GM19099 (cell line): ENCODE measurements around the gene RBM23.

Experiments used
- POLR2A ChIP-seq: IDR thresholded peaks from 3 replicates; pipeline ENCODE4 v1.6.1; 2011; ENCODE audit warnings: low read depth; ENCODE audit not compliant: insufficient read length; ENCODE audit errors: extremely low read depth

RBM23 gene

DNA sequence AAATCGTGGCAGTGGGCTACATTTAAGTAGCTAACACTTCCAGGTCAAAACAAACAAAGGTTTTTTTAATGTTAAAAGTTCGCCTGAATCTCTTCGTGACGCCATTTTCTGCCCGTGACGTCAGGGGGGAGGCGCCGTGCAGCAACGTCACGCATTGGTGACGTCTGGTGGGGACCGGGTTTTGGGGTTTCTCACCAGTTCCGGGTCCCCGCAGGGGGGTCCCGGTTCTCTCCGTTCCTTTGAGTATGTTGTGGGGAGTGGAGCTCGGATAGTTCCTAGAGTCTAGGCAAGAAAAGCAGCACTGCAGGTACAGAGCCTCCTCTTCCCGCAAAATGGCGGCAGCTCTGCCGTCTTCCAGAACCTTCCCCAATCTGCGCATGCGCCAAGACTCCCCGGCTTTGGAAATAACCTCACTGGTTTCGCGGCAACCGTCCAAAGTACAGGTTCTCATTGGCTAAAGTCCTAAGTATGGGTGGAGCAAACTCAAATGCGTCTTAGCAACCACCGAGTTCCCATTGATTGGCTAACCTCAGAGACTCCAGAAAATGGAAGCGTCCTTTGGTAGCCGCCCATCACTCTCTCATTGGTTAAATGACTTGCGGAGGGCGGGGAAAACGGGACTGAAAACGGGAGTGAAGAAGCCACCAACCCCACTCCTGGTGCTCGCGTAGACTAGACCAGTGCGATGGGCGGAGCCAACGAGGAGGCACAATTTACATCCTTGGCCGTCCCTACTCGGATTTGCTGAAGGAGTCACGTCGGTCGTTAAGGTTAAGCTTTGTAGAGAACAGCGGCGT is at the start of gene RBM23:
Gene RBM23, minus strand, starts transcription at position 346 of the 797 bp plus-strand sequence.
- peak; percentile 77 for TF ChIP-seq POLR2A

DNA sequence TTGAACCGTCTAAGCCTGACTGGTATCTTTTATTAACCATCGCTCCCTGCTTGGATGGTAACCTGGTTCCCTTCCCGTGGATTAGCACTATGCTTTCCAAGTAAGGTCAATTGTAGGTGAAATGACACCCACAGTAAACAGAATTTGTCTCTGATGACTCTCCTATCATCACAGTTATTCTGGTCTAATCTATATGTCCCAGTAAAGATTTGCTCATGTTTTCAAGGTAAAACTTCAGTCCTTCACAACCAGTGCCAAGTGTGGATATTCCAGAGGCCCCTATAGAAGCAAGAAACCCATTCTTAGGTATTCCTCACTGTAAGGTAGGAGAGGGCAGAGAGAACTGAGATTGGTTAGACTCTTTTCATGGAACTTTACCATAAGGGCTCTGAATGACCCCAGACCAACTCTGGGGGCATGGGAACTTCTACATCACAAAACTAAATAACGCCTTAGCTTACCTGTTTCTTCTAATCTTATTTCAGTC is 47.9 kb upstream of the RBM23 start:
- no peak for TF ChIP-seq POLR2A

DNA sequence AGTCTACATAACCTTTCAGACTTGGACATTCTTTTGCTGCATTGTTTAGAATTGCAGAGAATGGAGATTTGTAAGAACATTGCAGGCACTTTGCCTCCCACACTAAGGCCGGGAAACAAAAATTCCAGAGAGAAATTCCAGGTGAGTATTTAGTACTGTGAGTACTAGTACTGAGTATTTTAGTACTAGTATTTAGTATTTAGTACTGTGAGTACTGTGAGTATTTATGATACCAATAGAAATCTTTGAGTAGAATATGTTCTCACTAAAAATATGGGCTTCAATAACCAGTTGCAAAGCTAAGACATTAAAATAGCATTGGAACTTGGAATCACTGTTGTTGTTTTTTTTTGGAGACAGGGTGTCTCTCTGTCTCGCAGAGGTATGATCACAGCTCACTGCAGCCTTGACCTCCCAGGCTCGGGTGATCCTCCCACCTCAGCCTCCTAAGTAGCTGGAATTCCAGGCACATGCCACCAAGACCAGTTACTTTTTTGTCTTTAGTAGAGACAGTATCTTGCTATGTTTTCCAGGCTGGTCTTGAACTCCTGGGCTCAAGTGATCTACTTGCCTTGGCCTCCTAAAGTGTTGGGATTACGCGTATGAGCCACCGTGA is 43.2 kb upstream of the RBM23 start:
- no peak for TF ChIP-seq POLR2A

DNA sequence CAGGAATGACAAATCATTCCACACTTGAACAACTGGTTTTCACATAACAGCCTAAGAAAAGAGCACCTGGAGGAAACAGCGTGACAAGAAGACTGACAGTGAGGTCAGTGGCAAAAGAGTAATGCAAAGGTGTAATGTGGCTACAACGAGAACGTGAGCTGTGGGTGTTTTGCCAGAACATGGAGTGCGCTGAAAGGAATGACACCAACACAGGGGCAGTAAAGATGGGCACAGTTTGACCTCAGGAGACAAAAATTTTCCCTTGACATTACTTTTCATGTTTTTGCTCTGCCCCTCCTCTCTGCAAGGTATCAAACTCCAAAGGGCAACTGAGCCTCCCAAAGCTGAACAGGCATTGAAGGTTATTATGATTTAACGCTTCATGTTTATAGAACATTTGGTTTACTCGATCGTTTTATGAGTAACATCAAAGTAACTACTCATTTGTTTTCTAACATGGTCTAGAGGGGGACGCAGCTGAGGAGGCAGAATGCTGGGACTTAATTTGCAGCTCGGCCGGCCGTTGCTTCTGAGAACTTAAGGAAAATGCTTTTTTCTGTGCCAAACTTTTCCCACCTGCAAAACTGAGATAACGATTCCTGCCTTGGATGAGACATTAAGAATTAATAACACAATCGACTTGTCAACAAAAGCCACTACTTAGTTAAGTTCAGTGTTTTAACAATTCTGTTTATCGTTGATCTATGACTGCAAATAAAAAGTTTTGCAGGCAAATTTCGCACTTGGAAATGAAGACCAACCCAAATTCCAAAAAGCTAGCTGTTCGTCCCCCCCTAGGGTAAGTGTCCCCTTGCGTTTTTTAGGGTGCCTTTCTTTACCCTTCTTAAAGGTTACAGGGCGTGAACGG is 37.0 kb upstream of the RBM23 start:
- TF ChIP-seq POLR2A = no peak

DNA sequence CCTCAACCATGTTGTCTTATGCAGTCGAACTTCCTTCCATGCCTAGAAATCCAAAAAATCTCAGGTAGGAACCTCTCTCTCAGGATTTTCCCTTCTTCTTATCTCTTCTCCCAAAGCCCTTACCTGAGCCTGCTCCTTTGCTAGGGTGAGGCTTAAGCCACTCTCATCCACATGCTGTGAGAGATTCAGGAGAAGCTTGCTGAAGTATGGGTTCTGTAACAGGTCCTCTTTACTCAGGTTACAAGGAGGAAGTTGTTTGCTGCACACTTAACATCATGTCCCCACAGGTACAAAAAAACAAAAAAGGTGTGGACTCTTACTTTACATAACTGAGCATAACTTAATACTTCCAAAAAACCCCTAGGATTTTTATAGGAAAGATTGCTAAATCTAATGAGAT is 33.5 kb upstream of the RBM23 start:
- no peak for TF ChIP-seq POLR2A

DNA sequence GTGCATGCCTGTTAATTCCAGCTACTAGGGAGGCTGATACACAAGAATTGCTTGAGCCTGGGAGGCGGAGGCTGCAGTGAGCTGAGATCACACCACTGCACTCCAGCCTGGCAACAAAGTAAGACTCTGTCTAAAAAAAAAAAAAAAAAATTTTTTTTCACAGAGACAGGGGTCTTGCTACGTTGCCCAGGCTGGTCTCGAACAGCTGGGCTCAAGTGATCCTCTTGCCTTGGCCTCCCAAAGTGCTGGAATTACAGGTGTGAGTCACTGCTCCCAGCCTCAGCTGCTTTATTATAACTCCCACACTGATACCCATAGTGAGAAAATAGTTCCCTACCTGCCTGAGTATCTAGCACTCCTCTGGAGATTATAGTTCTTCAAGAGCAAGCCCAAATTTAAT is 26.7 kb upstream of the RBM23 start:
- no peak for TF ChIP-seq POLR2A

DNA sequence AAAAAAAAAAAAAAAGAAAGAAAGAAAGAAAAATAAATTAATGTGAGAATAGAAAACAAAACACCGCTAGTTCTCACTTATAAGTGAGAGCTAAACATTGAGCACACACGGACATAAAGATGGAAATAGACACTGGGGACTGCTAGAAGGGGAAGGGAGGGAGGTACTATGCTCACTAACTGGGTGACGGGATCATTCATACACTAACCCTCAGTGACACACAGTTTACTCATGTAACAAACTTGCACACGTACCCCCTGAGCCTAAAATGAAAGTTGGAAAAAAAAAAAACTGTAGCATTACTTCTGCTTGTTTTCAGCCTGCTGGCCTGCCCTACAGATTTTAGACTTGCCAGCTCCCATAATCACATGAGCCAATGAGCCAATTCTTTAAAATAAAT is 20.7 kb upstream of the RBM23 start:
- TF ChIP-seq POLR2A = no peak

DNA sequence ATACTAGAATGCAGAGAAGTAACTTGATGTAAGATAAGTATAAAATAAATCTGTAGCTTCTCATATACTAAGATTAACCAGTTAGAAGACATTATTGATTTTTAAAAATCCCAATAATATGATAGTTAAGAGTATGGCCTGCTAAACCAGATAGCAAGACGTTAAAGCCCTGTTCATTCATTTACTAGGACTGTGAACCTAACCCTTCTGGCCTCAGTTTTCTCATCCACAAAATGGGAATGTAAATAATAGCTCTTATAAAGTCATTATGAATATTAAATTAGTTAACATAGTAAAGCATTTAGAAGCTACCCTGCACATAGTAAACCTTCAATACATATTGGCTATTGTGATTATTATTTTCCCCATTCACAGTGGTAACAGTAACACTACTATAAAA is 16.2 kb upstream of the RBM23 start:
- no peak for TF ChIP-seq POLR2A

DNA sequence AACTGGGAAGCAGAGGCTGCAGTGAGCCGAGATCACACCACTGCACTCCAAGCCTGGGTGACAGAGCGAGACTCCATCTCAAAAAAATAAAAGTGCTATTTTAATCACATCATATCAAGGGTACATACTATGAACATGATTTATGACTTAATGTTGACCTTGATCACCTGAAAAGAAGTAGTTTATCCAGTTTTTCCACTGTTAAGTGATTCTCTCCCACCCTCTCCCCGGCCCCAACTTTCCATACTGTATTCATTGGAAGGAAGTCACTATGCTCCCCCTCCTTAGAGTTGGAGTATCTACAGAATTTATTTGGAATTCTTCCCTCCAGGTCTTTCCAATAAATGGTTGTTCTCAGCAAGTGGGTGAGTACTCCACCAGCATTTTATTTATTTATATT is 13.2 kb upstream of the RBM23 start:
- TF ChIP-seq POLR2A = no peak

DNA sequence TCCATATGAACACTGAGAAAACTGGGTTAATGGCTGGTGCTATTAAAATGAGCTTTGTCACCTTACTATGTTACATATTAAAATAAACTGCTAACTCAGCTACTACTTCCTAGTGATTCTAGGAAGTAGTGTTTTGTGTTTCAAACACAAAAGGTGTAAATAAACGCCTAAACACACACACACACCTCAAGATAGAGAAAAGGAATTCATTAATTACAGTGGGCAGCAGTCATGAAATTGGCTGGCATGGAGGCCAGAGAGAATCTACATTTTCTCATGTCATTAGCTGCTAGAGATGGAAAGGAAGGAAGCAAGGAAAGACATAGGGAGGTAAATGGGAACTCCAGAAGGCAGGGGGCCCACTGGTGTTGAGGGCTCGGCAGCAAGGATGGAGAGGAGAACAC is 11.0 kb upstream of the RBM23 start:
- TF ChIP-seq POLR2A = no peak

DNA sequence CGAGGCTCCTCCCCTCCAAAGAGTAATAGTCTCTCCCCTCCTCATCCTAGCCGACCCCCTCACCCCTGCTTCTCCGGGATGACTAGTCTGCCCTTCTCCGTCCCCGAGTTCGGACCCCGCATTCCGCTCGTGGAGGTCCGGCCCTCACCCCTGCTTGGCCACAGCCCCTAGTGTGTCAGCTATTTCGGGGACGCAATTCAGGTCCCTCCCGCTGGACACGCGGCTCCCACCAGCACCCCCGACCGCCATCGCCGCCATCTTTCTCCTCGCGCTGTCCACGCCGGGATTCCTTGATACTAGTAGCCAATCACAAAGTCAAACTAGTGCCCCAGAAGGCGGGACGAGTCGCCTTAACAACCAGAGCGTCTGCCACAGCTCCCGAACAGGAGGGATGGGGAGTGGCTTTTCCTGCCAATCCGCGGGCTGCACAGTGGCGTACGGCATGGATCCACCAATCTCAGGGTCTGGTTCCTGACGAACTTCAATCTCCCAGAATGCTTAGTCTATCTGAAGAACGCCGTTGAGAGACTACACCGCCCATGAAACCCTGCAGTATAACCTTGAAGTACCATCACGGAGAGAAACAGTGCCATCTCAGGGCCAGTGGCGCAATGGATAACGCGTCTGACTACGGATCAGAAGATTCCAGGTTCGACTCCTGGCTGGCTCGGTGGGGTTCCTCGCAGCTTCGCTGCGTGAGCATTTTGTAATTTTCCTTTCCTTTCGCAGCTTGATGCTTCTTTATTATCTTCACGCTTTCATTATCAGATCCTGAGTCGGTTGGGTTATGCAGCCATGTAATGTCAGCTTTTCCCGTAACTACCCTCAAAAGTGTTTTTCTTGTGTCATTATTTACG is 10.4 kb upstream of the RBM23 start, which contains the start of gene PRMT5:
Gene PRMT5, minus strand, starts transcription at position 273 of the 857 bp plus-strand sequence. Its CDS starts 15 bp downstream, at position 258.
- peak; percentile 87 for TF ChIP-seq POLR2A

DNA sequence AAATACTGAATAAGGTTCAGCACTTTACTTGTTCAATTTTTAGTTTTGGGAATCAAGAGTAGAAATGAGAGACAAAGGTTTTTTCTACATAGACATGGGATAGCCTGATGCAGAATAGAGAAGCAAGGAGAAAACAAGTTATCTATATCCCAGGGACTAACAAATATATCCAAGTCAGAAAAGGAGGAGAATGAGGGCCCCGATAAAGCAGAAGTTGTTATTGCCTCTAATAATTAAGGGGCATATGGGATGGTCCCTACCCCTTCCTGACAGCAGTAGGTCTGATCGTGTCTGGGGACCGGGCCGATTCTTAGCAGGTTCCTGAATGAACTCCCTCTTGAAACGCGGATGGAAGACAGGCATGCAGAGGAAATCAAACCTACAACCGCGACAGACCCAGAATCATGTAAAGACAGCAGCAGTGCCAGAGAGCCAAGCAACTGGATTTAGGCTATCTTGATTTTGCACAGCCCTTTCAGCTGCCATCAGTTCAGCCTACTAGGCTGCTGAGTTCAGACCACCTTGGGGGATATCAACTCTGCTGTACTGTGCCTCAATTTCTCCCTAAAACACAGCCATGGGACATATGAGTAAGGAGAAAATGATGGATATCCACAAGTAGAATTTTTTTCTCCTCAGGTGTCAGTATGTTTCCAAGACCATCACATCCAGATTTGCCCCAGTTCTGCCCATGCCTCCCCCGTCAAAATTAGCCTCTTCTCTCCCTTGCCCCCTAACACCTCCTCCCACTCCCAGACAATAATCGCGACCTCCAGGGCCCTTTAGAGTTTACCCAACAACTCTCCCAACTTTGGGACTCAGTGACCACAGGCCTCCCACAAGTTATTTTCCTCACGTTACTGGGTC is 9.5 kb upstream of the RBM23 start:
- TF ChIP-seq POLR2A = no peak

DNA sequence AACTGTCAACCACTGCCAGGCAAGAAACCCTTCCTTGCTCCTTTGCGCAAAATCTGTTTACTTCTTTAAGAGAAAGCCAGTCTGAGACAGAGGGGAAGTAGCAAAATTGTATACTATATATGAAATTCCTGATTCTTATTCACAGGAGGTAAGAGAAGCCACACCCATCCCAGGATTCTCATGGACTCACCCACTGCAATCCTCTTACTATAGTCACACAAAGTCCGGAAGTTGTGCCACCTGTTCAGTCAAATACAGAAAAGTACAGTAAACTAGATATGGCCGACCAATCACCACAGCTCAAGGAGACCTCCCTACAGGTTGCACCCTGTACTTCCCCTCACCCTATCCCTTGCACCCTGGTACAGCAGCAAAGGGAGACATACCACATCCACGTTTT is 7.4 kb upstream of the RBM23 start:
- TF ChIP-seq POLR2A = no peak
